Muscle of leg (tissue), 11 donors: ENCODE measurements around the gene PIAS1. TPM values are rescaled to one million over a fixed set of nuclear protein-coding genes. Genes with fewer than 3 reads are reported as not detected.
"Not testable (repeated sequence)": the region's sequence is repeated elsewhere in the genome, so short reads cannot be mapped to it uniquely, and the experiment has no call there.

Experiments
- DNase-seq: peaks from one replicate; pipeline ENCODE4 v3.0.0; 2013
- H3K27ac ChIP-seq: one replicate; pipeline ENCODE4 v1.5.1; 2013; ENCODE audit warnings: mild to moderate bottlenecking, low read length, control low read depth
- H3K27me3 ChIP-seq: one replicate; pipeline ENCODE4 v1.6.1; 2013; ENCODE audit warnings: low read length; ENCODE audit not compliant: control insufficient read depth, insufficient read depth
- H3K36me3 ChIP-seq: one replicate; pipeline ENCODE4 v1.6.1; 2013; ENCODE audit warnings: low read length; ENCODE audit not compliant: control insufficient read depth, insufficient read depth
- H3K4me1 ChIP-seq: one replicate; pipeline ENCODE4 v1.6.1; 2013; ENCODE audit warnings: low read length; ENCODE audit not compliant: control insufficient read depth, insufficient read depth
- H3K4me3 ChIP-seq: one replicate; pipeline ENCODE4 v1.5.1; 2013; ENCODE audit warnings: low read length, control low read depth
- H3K9me3 ChIP-seq: replicated peaks from 2 replicates; pipeline ENCODE4 v1.6.1; 2013; ENCODE audit warnings: low read depth, low read length; ENCODE audit not compliant: control insufficient read depth
- WGBS: methylation state at CpG from one replicate; pipeline ENCODE4 v1.1.5; 2013; ENCODE audit warnings: missing lambda C conversion rate; ENCODE audit not compliant: insufficient coverage; 5-methylcytosine and 5-hydroxymethylcytosine counted together
- polyA plus RNA-seq, 8 donors: library from polyadenylated mRNA; unstranded; fragments of 120-200 nt; gene quantifications; one replicate each; pipeline versions ENCODE4 v1.2.1 to v1.2.3, GENCODE V29; 2013; ENCODE audit warnings: inconsistent platforms in 1 of 8, low replicate concordance in 1 of 8; ENCODE audit not compliant: insufficient read length in 8 of 8, insufficient read depth in 1 of 8
- total RNA-seq: library from RNA; stranded (reverse); fragments of 120-200 nt; gene quantifications from one replicate; pipeline ENCODE4 v1.2.4, GENCODE V29; 2013

The PIAS1 gene
- total and polyA plus RNA-seq, 9 donors = 18.8 to 31.9 (median 24.2) TPM

GRCh38 chr15:68210409-68210756, 156.3 kb downstream of the PIAS1 start:
- H3K4me3 ChIP-seq = no peak overlapping the region
- no peak overlapping the region for H3K27ac ChIP-seq
- 73% methylated on average over 9 of the region's 9 CpGs for WGBS
- no peak for DNase-seq
- peaks cover 31% of the 10 kb centered on the region for H3K4me1 ChIP-seq
- peaks cover 6% of the 10 kb centered on the region for H3K36me3 ChIP-seq
- no peaks in the 10 kb centered on the region for H3K27me3 ChIP-seq
- no peaks in the 10 kb centered on the region for H3K9me3 ChIP-seq

DNA sequence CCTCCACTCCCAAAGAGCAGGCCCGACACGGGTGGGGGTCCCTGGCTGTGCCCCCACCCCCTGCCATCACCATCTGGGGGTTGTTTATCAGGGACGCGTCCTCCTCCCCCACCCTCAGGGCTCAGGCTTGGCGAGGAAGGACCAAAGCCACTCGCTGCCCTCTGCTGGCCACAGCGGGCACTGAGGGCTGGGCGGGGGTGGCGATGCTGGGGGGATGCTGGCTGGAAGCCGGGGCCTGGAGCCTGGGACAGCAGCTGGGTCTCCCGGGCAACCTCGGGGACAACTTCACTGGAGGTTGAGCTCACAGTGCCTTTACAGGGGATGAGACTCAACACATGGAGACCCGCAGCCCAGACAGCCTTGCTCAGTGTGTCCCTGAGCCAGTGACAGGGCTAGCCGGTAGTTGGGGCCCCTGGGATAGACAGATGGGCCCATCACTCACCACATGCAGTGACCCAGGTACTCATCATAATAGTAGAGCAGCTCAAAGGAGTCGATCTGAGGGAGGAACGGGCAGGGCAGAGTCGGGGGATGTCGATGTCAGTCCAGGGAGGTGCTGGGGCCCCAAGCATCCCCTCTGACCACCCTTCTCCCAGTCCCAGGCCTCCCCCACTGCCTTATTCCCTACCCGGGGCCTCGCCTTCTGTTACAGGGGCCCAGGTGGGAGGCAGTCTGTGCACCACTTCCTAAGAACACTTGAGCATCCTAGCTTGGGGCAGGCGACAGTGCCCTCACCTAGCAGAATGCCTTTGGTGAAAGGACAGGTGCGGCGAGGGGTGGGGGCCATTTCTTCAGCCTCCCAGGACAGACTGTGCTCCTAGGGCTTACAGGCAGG, 156.9 kb downstream of the PIAS1 start:
- peaks cover 25% of the 10 kb centered on the region for H3K4me1 ChIP-seq
- peaks cover 6% of the 10 kb centered on the region for H3K36me3 ChIP-seq
- WGBS = 38% methylated on average over 19 of the region's 23 CpGs
- no peak overlapping the region for H3K4me3 ChIP-seq
- peak overlapping the region; percentile 65 for H3K27ac ChIP-seq
- no peaks in the 10 kb centered on the region for H3K9me3 ChIP-seq
- peak; percentile 76 for DNase-seq
- H3K27me3 ChIP-seq = no peaks in the 10 kb centered on the region

DNA sequence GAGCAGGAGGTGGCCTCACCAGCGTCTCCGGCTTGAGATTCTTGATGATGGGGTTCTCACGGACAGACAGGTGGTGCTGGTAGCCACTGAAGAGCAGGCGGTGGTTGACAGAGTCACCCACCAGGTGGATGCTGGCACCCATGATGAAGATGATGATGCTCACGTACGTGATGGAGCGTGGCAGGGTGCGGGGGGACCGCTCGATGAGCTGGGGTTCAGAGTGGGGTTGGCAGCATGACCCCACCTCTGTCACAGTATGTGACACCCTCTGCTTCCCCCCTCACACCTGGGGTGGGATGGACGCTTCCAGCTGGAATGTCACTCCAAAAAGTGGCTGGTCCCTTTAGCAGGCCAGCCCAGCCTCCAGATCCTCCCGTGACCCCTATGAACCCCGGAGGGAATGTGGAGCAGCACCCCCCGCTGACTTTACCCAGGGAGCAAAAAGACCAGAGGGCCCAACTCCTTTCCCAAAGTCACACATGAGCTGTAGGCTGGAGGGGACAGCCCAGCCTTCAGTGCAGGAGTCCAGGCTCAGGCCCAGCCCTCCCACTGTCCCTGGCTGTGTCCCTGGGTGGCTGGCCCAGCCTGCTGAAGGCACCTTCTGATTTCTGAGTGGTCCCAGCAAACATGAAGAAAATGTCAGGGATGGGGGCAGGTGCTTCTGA, 157.7 kb downstream of the PIAS1 start:
- H3K4me3 ChIP-seq = no peak overlapping the region
- no peak for DNase-seq
- WGBS = 82% methylated on average over 8 of the region's 14 CpGs
- no peak overlapping the region for H3K27ac ChIP-seq
- peaks cover 17% of the 10 kb centered on the region for H3K4me1 ChIP-seq
- H3K27me3 ChIP-seq = no peaks in the 10 kb centered on the region
- no peaks in the 10 kb centered on the region for H3K9me3 ChIP-seq
- H3K36me3 ChIP-seq = peaks cover 5% of the 10 kb centered on the region

DNA sequence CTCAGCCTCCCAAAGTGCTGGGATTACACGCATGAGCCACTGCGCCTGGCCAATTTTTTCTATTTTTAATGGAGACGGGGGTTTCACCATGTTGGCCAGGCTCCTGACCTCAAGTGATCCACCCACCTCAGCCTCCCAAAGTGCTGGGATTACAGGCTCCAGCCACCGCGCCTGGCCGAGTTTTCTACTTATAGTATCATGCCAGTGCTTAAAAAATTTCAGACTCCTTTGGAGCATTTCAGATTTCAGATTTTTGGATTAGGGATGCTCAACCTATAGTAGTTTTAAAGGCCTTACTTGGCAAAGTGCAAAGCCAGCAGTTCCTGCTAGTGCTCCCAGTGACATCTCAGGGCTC, 159.4 kb downstream of the PIAS1 start:
- Histone ChIP-seq H3K4me1 (peaks cover 17% of the 10 kb centered on the region), H3K36me3 (peaks cover 12% of the 10 kb centered on the region)
- H3K27ac ChIP-seq, H3K27me3 ChIP-seq, H3K4me3 ChIP-seq, DNase-seq, H3K9me3 ChIP-seq: not testable (repeated sequence)
- WGBS = 84% methylated on average over 3 of the region's 6 CpGs

- Histone ChIP-seq H3K9me3 (no peaks in the 10 kb centered on the region), H3K36me3 (peaks cover 16% of the 10 kb centered on the region), H3K4me1 (peaks cover 14% of the 10 kb centered on the region), H3K27me3 (no peaks in the 10 kb centered on the region), H3K27ac (no peak overlapping the region), H3K4me3 (no peak overlapping the region)
- WGBS = 91% methylated on average over 15 of the region's 17 CpGs
- no peak for DNase-seq
These were observed 160.1 kb downstream of the PIAS1 start for GRCh38 chr15:68213991-68214837.

GRCh38 chr15:68214838-68215254, 160.7 kb downstream of the PIAS1 start:
- H3K27me3 ChIP-seq = no peaks in the 10 kb centered on the region
- peaks cover 16% of the 10 kb centered on the region for H3K36me3 ChIP-seq
- WGBS = 33% methylated on average over 1 of the region's 6 CpGs
- no peak for DNase-seq
- no peaks in the 10 kb centered on the region for H3K9me3 ChIP-seq
- no peak overlapping the region for H3K27ac ChIP-seq
- H3K4me3 ChIP-seq = no peak overlapping the region
- peaks cover 14% of the 10 kb centered on the region for H3K4me1 ChIP-seq

GRCh38 chr15:68217341-68217740, 163.2 kb downstream of the PIAS1 start:
- WGBS = 88% methylated on average over 3 of the region's 4 CpGs
- H3K27me3 ChIP-seq = no peaks in the 10 kb centered on the region
- no peak for DNase-seq
- H3K4me1 ChIP-seq = peaks cover 3% of the 10 kb centered on the region
- H3K9me3 ChIP-seq = no peaks in the 10 kb centered on the region
- no peak overlapping the region for H3K4me3 ChIP-seq
- no peak overlapping the region for H3K27ac ChIP-seq
- peaks cover 13% of the 10 kb centered on the region for H3K36me3 ChIP-seq

DNA sequence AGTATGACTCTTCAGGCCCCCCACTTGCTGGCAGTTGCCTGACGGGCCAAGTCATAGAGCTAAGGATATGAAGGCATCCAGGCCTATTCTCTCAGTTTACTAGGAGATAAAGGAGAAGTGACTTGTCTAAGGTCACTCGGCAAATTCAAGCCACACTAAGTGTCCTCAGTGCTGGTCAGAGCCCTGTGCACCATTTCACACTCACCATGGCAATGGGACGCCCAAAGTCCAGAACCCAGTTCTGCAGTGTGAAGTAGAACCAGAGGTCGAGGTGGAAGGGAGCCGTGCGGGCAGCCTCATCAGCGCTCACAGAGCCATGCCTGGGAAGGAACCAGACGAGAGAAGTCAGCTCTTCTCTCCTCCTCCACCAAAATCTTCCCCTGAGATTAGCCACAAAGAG, 164.2 kb downstream of the PIAS1 start:
- WGBS = 100% methylated on average over 1 of the region's 8 CpGs
- H3K27me3 ChIP-seq = no peaks in the 10 kb centered on the region
- H3K36me3 ChIP-seq = peaks cover 13% of the 10 kb centered on the region
- H3K27ac ChIP-seq = no peak overlapping the region
- no peak overlapping the region for H3K4me3 ChIP-seq
- peaks cover 3% of the 10 kb centered on the region for H3K4me1 ChIP-seq
- no peaks in the 10 kb centered on the region for H3K9me3 ChIP-seq
- DNase-seq = no peak

GRCh38 chr15:68218847-68219798, 165.0 kb downstream of the PIAS1 start:
- DNase-seq = no peak
- H3K36me3 ChIP-seq = peaks cover 13% of the 10 kb centered on the region
- no peaks in the 10 kb centered on the region for H3K4me1 ChIP-seq
- no peak overlapping the region for H3K27ac ChIP-seq
- 91% methylated on average over 7 of the region's 9 CpGs for WGBS
- no peaks in the 10 kb centered on the region for H3K9me3 ChIP-seq
- no peak overlapping the region for H3K4me3 ChIP-seq
- H3K27me3 ChIP-seq = no peaks in the 10 kb centered on the region
